GM12891 (cell line): ENCODE results near the gene ODF2.
A peak's percentile ranks its signal among the peaks of the same experiment; 100 is the strongest.

Experiments used
- DNase-seq: peaks from one replicate; pipeline ENCODE4 v3.0.0; 2011; ENCODE audit warnings: low spot score; ENCODE audit not compliant: insufficient read length
- FAIRE-seq: peaks from 2 replicates; lab custom pipeline; 2011; peaks lifted over from hg19 to GRCh38; lab: Jason Lieb, UNC
- PAX5 ChIP-seq: IDR thresholded peaks from 2 replicates; pipeline ENCODE4 v1.6.1; 2011; ENCODE audit warnings: low read length, moderate library complexity, mild to moderate bottlenecking; ENCODE audit not compliant: insufficient read depth, severe bottlenecking
- POLR2A ChIP-seq: IDR thresholded peaks from 2 replicates; pipeline ENCODE4 v1.6.1; 2011; ENCODE audit warnings: low read depth, low read length, control low read depth
- POLR2AphosphoS5 ChIP-seq: IDR thresholded peaks from 2 replicates; pipeline ENCODE4 v1.6.1; 2011; ENCODE audit warnings: low read depth, low read length, control low read depth
- POU2F2 ChIP-seq: IDR thresholded peaks from 2 replicates; pipeline ENCODE4 v1.6.1; 2011; ENCODE audit warnings: low read depth, mild to moderate bottlenecking, control low read depth, low read length, moderate library complexity
- SPI1 ChIP-seq: IDR thresholded peaks from 2 replicates; pipeline ENCODE4 v1.6.1; 2011; ENCODE audit warnings: low read depth, low read length, control low read depth
- TAF1 ChIP-seq: IDR thresholded peaks from 2 replicates; pipeline ENCODE4 v1.6.1; 2011; ENCODE audit warnings: low read depth, low read length, control low read depth

ODF2 gene

GRCh38 chr9:128448746-128449145 lies 7.1 kb upstream of the ODF2 start:
- TF ChIP-seq POLR2AphosphoS5 (no peak), TAF1 (no peak), PAX5 (no peak), POLR2A (no peak), SPI1 (no peak), POU2F2 (no peak)
- DNase-seq, result no peak
- FAIRE-seq, result no peak

DNA sequence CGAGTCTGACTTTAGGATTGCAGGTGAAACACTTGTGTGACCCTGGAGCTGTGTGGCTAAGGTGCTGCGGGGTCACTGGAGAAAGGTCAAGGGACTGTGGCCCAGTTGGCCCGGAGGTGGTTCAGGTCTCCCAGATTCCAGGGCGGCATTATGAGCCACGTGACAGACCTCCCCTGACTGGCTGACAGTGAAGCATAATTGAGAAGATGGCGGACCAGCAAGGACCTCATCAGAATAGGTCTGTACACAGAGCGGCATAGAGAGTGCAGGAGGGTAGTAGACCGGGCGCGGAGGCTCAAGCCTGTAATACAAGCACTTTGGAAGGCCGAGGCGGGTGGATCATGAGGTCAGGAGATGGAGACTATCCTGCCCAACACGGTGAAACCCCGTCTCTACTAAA lies 815 bp upstream of the ODF2 start:
- FAIRE-seq, result no peak
- TF ChIP-seq PAX5, result no peak
- TF ChIP-seq SPI1, result no peak
- no peak for TF ChIP-seq POU2F2
- no peak for TF ChIP-seq POLR2A
- no peak for TF ChIP-seq TAF1
- TF ChIP-seq POLR2AphosphoS5, result no peak
- no peak for DNase-seq

DNA sequence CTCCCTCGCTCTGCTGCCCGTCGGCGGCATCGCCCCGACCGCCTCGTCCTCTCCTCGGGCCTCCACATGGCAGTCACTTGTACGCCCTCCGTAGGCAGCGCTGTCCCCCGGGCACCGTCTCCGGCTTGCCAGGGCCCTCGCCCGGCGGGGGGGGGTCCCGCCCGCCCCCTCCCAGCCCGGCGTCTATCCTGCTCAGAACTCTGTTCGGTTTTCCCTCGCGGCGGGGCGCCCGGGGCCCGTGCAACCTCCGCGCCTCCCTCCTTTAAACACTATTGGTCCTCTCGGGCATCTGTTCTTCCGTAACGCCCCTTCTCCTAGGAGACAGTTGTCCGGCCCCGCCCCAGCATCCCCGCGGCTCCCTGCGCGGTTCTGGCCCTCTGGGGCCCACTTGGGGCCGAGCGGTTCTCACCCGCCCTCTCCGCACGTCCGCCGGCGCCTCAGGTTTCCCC lies 831 bp downstream of the ODF2 start:
- peak; percentile 89 for DNase-seq
- TF ChIP-seq POU2F2 (no peak), SPI1 (no peak), PAX5 (no peak), POLR2A (no peak)
- peak; percentile 83 for FAIRE-seq

- FAIRE-seq (no peak), DNase-seq (no peak)
- no peak for TF ChIP-seq TAF1
- no peak for TF ChIP-seq POU2F2
- TF ChIP-seq SPI1, result no peak
- TF ChIP-seq PAX5, result no peak
- TF ChIP-seq POLR2AphosphoS5, result no peak
- TF ChIP-seq POLR2A, result no peak
These were observed 1.4 kb downstream of the ODF2 start for GRCh38 chr9:128457207-128457606.

- no peak for DNase-seq
- no peak for FAIRE-seq
- TF ChIP-seq SPI1, result no peak
- no peak for TF ChIP-seq PAX5
- no peak for TF ChIP-seq POU2F2
- no peak for TF ChIP-seq POLR2A
- no peak for TF ChIP-seq TAF1
- no peak for TF ChIP-seq POLR2AphosphoS5
These were observed 3.2 kb downstream of the ODF2 start for GRCh38 chr9:128459011-128459410.

DNA sequence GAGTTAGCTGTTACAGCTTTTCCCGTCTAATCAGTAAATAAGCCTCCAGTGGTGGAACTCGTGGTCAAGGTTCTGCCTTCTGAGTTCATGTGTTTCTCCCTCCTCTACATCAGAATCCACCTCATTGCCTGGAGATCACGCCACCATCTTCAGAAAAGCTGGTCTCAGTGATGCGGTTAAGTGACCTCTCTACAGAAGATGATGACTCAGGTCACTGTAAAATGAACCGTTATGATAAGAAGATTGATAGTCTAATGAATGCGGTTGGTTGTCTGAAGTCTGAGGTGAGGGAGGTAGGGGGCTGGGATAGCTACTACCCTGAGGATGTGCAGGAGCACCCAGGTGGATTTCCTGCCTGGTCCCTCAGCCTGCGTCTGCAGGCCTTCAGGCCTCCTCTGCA lies 13.3 kb downstream of the ODF2 start:
- FAIRE-seq (peak; percentile 5), DNase-seq (no peak)
- TF ChIP-seq POU2F2, result no peak
- no peak for TF ChIP-seq POLR2AphosphoS5
- TF ChIP-seq POLR2A, result no peak

DNA sequence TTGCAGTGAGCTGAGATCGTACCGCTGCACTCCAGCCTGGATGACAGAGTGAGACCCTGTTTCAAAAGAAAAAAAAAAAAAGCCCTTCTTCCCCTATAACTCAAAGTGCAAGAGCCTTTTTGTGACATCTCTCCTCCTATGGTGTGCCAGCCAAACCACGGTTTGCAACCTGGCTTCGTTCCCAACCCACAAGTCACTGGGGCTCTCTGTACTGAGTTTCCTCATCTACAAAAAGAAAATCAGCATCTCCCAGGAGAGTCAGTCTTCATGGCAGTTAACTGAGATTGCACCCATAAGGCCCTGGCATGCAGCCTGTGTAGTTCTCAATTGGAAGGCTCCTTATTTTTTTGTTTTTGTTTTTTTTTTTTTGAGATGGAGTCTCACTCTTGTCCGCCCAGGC lies 14.8 kb downstream of the ODF2 start:
- DNase-seq, result no peak
- TF ChIP-seq PAX5 (no peak), TAF1 (no peak), POU2F2 (no peak), POLR2A (no peak), POLR2AphosphoS5 (no peak), SPI1 (no peak)
- FAIRE-seq, result no peak

GRCh38 chr9:128473104-128473503 lies 17.3 kb downstream of the ODF2 start:
- TF ChIP-seq POLR2A, result no peak
- no peak for TF ChIP-seq SPI1
- TF ChIP-seq POU2F2, result no peak
- TF ChIP-seq PAX5, result no peak
- no peak for TF ChIP-seq POLR2AphosphoS5
- TF ChIP-seq TAF1, result no peak
- no peak for DNase-seq
- FAIRE-seq, result no peak

DNA sequence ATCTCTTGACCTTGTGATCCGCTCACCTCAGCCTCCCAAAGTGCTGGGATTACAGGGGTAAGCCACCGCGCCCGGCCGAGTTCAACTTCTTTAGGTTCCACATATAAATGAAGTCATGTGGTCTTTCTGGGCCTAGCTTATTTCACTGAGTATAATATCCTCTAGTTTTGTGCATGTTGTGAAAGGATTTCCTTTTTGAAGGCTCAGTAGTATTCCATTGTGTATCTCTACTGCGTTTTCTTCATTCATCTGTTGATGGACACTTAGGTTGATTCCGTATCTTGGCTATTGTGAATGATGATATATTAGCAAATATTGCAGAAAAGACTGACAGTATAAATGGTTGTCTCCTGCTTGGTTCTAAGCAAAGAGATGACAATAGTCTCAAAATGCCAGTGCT lies 20.1 kb downstream of the ODF2 start:
- FAIRE-seq, result no peak
- TF ChIP-seq TAF1, result no peak
- no peak for TF ChIP-seq SPI1
- no peak for TF ChIP-seq PAX5
- TF ChIP-seq POU2F2, result no peak
- no peak for TF ChIP-seq POLR2AphosphoS5
- DNase-seq, result no peak

DNA sequence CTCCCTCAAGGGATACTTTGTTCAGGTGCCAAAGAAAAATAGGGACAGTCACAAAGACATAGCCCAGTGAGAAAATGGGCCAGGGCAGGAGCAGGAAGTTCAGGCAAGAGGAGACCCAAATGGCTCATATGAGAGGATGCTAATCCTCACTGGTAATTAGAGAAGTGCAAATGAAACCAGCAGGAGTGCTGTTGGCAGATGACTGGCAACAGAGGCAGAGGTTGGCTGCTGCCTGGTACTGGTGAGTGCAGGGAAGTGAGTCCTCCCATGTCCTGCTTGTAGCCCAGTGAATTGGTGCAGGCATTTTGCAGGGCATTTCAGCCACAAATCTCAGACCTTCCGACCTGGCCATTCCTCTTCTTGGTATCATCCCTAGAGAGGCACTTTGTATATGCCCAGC lies 23.5 kb downstream of the ODF2 start:
- DNase-seq, result no peak
- TF ChIP-seq TAF1 (no peak), POLR2AphosphoS5 (no peak), POU2F2 (no peak)
- FAIRE-seq, result no peak

DNA sequence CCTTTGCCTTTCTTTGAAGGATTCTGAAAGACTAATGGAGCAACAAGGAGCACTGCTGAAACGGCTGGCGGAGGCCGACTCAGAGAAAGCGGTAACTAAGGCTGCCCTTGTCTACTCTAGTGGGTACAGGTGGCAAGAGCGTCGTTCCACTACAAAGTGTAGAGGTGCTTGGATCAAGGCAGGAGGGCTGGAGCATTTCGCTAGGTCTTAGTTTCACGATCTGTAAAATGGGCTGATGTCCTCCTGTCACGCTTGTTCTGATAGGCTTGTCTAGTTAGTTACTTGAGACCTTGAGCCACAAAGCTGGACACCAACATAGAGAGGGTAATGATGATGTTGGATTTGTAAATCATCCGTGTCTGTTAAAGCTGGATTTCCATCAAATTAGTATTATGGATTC lies 25.8 kb downstream of the ODF2 start:
- FAIRE-seq, result peak; percentile 51
- no peak for TF ChIP-seq SPI1
- no peak for TF ChIP-seq POLR2A
- no peak for TF ChIP-seq POU2F2
- TF ChIP-seq POLR2AphosphoS5, result no peak
- no peak for TF ChIP-seq TAF1
- no peak for TF ChIP-seq PAX5
- no peak for DNase-seq
